ENCODE results near the gene BAZ1A. TPM values are rescaled to one million over a fixed set of nuclear protein-coding genes. Genes with fewer than 3 reads are reported as not detected.

BAZ1A gene
- total and polyA plus RNA-seq, 2 experiments from 2014 or later, result 24.2 to 26.8 TPM

GRCh38 chr14:34806257-34806656 lies 68.9 kb downstream of the BAZ1A start (continued):
- no peak for TF ChIP-seq ZNF462 (CRISPR knock-in tag; IDR thresholded peaks at IDR 0.05)

- no peak overlapping the region for H3K27ac Mint-ChIP-seq
- no peak overlapping the region for H3K4me2 ChIP-seq
- TF ChIP-seq STAT1 (IDR thresholded peaks at IDR 0.05; ENCODE audit: unreplicated experiment) (no peak), NANOG (IDR thresholded peaks at IDR 0.05; ENCODE audit: borderline replicate concordance) (no peak), ETS1 (IDR thresholded peaks at IDR 0.05) (no peak), ZNF114 (CRISPR knock-in tag; IDR thresholded peaks at IDR 0.05) (no peak), ZNF462 (CRISPR knock-in tag; IDR thresholded peaks at IDR 0.05) (no peak), EZH2 (IDR thresholded peaks at IDR 0.05; ENCODE audit: low read depth, unreplicated experiment) (no peak), ZNF331 (CRISPR knock-in tag; IDR thresholded peaks at IDR 0.05; ENCODE audit: low read depth) (no peak), EZH2phosphoT487 (IDR thresholded peaks at IDR 0.05; ENCODE audit: unreplicated experiment) (no peak), JUNB (IDR thresholded peaks at IDR 0.05; ENCODE audit: unreplicated experiment) (no peak)
These were observed 70.2 kb downstream of the BAZ1A start for GRCh38 chr14:34804933-34805332.

More at GRCh38 chr14:34804933-34805332, 70.2 kb downstream of the BAZ1A start:
- H4K20me1 ChIP-seq (replicated peaks; ENCODE audit: insufficient read depth), result no peaks in the 10 kb centered on the region; the same call in 1 of the 2 replicates
- no peak overlapping the region for H2AFZ ChIP-seq
- no peaks in the 10 kb centered on the region for H3K27me3 ChIP-seq (ENCODE audit: insufficient read depth)
- H3K79me2 ChIP-seq (replicated peaks; ENCODE audit: insufficient read depth), result no peaks in the 10 kb centered on the region
- peaks cover 4% of the 10 kb centered on the region for H3K36me3 ChIP-seq (ENCODE audit: insufficient read depth)
- no peaks in the 10 kb centered on the region for H3K9me2 ChIP-seq (ENCODE audit: insufficient read depth)
- Mint-ChIP-seq H3K4me3 (no peak overlapping the region), H3K36me3 (ENCODE audit: low read depth) (peaks cover 53% of the 10 kb centered on the region), H3K27me3 (ENCODE audit: insufficient read depth, low read depth, poor library complexity) (peaks cover 2% of the 10 kb centered on the region), H3K4me1 (no peaks in the 10 kb centered on the region), H3K9me3 (no peaks in the 10 kb centered on the region)
- no peaks in the 10 kb centered on the region for H3F3A ChIP-seq (replicated peaks; ENCODE audit: low read depth)
- H3K27ac ChIP-seq (ENCODE audit: low read depth), result no peak overlapping the region
- ATAC-seq (no peak), DNase-seq (ENCODE audit: low spot score) (no peak)
- no peak overlapping the region for H3K4me3 ChIP-seq
- H3K4me1 ChIP-seq (ENCODE audit: insufficient read depth), result no peaks in the 10 kb centered on the region
